Hepatocyte (in vitro differentiated cells): ENCODE results near the gene HEYL.

Experiments
- EZH2phosphoT487 ChIP-seq: fragments of 200-600 bp; sonication (generic); IDR thresholded peaks from one replicate; pipeline ENCODE4 v1.6.1; 2018; ENCODE audit warnings: antibody characterized with exemption, mild to moderate bottlenecking, low read depth, moderate library complexity; ENCODE audit not compliant: unreplicated experiment, severe bottlenecking
- TF ChIP-seq, protein P1 (sequence below): fragments of 200-600 bp; sonication (generic); IDR thresholded peaks from 2 replicates; pipeline ENCODE4 v1.5.1; 2016; ENCODE audit warnings: antibody characterized with exemption, mild to moderate bottlenecking; ENCODE audit not compliant: poor library complexity

DNA sequence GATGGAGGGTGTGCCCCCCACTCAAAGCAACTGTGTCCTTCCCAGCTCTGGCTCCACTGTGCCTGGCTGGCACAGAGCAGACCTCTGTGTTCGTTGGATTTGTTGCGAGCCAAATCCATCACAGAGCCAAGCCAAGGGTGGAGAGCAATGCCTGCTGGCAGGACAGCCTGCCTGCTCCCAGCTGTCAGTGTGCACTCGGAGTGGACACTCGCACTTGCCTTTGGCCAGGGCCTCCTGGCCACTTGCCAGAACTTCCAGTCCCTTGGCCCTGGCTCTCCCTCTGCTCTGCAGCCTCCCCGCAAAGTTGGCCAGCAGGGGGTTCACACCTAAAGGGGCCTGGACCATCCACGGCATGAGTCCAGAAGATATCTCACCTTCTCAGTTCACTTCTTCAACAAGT is 16.4 kb downstream of the HEYL start:
- TF ChIP-seq, protein P1, sequence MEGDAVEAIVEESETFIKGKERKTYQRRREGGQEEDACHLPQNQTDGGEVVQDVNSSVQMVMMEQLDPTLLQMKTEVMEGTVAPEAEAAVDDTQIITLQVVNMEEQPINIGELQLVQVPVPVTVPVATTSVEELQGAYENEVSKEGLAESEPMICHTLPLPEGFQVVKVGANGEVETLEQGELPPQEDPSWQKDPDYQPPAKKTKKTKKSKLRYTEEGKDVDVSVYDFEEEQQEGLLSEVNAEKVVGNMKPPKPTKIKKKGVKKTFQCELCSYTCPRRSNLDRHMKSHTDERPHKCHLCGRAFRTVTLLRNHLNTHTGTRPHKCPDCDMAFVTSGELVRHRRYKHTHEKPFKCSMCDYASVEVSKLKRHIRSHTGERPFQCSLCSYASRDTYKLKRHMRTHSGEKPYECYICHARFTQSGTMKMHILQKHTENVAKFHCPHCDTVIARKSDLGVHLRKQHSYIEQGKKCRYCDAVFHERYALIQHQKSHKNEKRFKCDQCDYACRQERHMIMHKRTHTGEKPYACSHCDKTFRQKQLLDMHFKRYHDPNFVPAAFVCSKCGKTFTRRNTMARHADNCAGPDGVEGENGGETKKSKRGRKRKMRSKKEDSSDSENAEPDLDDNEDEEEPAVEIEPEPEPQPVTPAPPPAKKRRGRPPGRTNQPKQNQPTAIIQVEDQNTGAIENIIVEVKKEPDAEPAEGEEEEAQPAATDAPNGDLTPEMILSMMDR = no peak
- TF ChIP-seq EZH2phosphoT487 = no peak
